Bronchial epithelial cell (primary cell): ENCODE results near the gene SUPT4H1. TPM values are rescaled to one million over a fixed set of nuclear protein-coding genes. Genes with fewer than 3 reads are reported as not detected.

Experiments
- DNase-seq: peaks from one replicate; pipeline ENCODE4 v3.0.0-alpha.2; 2010; ENCODE audit warnings: low read depth
- FAIRE-seq: peaks from 2 replicates; lab custom pipeline; 2011; peaks lifted over from hg19 to GRCh38; lab: Jason Lieb, UNC
- H3K27me3 ChIP-seq: 2 replicates; pipeline ENCODE4 v1.5.1; 2011; ENCODE audit warnings: low read length; ENCODE audit not compliant: control insufficient read depth, insufficient read depth
- H3K36me3 ChIP-seq: 2 replicates; pipeline ENCODE4 v1.5.1; 2011; ENCODE audit warnings: low read length; ENCODE audit not compliant: control insufficient read depth, insufficient read depth
- H3K4me3 ChIP-seq: 2 replicates; pipeline ENCODE4 v1.5.1; 2011; ENCODE audit warnings: mild to moderate bottlenecking, low read depth, low read length, control low read depth
- total RNA-seq: library from RNA; depleted of rRNA; stranded (reverse); fragments of >200 nt; gene quantifications from 2 replicates; pipeline ENCODE4 v1.2.1, GENCODE V29; 2014
- TF ChIP-seq, protein P1 (sequence below): IDR thresholded peaks from 2 replicates; pipeline ENCODE4 v1.5.1; 2011; ENCODE audit warnings: mild to moderate bottlenecking, moderate library complexity, low read length, control low read depth, inconsistent platforms; ENCODE audit not compliant: insufficient read depth, severe bottlenecking

The SUPT4H1 gene
- total RNA-seq, 1 donor from 2014 or later = 52.1 TPM

DNA sequence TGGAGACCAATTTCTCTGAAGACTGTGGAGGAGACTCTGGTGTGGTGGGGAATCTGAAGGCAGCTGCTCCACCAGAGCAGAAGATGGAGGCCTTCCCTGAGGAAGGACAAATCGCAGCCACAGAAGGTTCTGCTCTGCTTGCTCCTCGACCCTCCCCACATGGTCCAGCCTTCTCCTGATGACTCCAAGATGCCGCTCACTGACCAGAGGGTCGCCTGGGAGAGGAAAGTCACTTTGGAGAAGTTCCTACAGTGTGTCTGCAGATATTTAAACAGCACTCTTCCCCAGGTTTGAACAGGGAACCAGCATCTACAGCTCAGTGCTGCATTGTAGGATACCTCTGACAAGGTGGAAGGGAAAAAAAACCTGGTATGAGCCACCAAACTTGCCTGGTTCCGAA is 21.0 kb upstream of the SUPT4H1 start:
- TF ChIP-seq, protein P1, sequence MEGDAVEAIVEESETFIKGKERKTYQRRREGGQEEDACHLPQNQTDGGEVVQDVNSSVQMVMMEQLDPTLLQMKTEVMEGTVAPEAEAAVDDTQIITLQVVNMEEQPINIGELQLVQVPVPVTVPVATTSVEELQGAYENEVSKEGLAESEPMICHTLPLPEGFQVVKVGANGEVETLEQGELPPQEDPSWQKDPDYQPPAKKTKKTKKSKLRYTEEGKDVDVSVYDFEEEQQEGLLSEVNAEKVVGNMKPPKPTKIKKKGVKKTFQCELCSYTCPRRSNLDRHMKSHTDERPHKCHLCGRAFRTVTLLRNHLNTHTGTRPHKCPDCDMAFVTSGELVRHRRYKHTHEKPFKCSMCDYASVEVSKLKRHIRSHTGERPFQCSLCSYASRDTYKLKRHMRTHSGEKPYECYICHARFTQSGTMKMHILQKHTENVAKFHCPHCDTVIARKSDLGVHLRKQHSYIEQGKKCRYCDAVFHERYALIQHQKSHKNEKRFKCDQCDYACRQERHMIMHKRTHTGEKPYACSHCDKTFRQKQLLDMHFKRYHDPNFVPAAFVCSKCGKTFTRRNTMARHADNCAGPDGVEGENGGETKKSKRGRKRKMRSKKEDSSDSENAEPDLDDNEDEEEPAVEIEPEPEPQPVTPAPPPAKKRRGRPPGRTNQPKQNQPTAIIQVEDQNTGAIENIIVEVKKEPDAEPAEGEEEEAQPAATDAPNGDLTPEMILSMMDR = no peak
- DNase-seq (no peak), FAIRE-seq (no peak)
- Histone ChIP-seq H3K36me3 (peaks cover 7% of the 10 kb centered on the region), H3K27me3 (no peaks in the 10 kb centered on the region), H3K4me3 (no peak overlapping the region)

DNA sequence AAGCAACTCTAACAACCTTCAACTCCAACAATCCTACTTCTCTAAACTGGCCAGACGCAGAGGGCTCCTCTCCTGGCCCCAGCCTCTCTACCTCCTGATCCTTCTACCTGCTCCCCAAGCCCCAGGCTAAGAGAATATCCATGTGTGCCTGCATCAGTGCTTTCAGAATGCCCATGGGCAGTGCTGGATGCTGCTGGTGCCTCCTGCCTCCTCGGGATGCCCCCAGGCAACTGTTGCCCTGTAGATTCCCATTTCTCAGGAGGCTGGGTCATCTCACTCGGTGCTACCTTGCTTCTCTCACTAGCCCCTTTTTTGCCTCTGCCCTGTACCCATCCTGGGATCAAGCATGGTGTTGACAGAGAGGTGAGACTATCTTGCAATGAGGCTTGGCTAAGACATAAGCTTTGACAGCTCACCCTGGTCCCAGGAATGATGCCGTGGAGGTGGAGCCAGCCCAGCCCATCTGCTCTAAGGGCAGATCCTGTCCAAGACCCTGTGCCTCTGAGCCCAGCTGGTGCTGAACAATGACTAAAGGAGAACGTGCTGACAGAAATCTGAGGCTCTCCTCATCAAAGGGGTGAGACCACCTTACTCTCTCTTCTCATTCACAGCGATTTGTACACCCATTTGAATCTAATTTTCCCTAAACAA is 19.4 kb upstream of the SUPT4H1 start:
- peaks cover 7% of the 10 kb centered on the region for H3K36me3 ChIP-seq
- no peak for DNase-seq
- TF ChIP-seq, protein P1 = no peak
- H3K4me3 ChIP-seq = no peak overlapping the region
- FAIRE-seq = no peak
- H3K27me3 ChIP-seq = no peaks in the 10 kb centered on the region

DNA sequence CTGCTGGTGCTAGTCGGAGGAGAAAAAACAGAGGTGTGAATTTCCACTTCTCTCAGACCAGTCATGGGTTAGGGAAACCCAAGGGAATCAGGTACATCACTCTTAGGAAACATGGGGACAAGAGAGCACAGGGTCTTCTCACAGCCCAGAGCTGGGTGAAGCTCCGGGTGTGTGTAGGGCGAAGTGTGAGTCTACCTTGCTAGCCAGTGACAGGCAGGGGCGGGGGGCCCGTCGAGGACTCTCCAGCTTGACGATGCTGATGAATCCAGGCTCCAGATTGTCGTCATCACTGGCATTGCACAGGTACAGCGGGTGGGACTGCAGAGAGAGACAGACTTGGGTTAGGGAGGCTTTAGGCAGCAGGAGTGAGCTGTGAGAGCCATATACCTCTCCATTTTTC is 18.7 kb upstream of the SUPT4H1 start:
- peaks cover 7% of the 10 kb centered on the region for H3K36me3 ChIP-seq
- H3K27me3 ChIP-seq = no peaks in the 10 kb centered on the region
- H3K4me3 ChIP-seq = no peak overlapping the region
- TF ChIP-seq, protein P1 = no peak
- DNase-seq = no peak
- FAIRE-seq = no peak

DNA sequence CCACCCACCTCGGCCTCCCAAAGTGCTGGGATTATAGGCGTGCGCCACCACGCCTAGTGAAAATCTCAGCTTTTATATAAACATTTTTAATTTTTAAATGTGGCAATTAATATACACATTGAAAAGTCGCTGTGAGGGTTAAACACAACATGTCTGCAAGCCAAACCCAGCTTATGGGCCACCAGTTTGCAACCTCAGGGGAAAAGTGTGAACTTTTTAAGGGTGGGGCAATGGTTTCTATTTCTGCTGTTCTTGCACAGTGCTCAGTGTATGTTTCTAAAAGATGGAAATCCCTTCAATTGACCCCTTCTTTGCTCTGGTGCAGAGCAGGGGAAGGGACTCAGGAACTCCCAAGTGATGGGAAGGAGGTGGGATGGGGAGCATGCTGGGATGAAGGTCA is 18.3 kb upstream of the SUPT4H1 start:
- H3K4me3 ChIP-seq = no peak overlapping the region
- FAIRE-seq = no peak
- peaks cover 7% of the 10 kb centered on the region for H3K36me3 ChIP-seq
- H3K27me3 ChIP-seq = no peaks in the 10 kb centered on the region
- DNase-seq = no peak
- TF ChIP-seq, protein P1 = no peak

DNA sequence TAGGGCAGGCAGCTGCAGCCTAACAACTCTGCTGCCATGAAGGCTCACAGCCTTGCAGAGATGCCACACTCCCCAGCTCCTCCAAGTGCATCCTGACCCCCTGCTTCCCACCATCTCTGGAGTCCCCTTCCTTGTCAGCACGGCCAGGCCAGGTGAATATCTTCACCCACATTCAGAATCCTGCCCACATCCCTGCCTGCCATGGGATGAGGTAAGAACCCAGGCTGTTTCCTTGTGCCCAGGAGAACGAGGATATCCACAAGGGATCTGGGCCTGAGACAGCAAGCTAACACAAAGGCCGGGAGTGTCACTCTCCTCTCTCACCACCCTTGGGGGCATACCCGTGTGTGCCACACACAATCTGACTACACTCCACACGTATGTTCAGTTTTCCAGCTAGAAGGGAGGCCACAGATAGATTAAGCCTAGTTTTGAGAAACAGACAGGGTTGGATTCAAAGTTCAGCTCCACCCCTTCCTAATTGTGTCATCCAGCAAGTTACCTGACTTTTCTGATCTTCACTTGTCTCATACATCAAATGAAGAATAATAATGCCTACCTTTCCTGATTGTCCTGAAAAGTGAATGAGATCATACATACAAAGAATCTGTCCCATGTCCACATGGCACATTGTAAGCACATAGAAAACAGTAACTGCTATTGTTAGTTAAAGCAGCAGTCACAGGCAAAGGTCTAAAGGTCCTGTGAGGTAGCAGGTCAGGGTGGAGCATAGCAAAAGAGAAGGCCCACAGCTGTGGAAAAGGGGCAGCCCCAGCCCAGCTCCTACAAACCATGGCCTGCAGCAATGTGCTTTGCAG is 17.4 kb upstream of the SUPT4H1 start:
- TF ChIP-seq, protein P1 = no peak
- H3K27me3 ChIP-seq = no peaks in the 10 kb centered on the region
- FAIRE-seq (no peak), DNase-seq (no peak)
- no peak overlapping the region for H3K4me3 ChIP-seq
- H3K36me3 ChIP-seq = peaks cover 7% of the 10 kb centered on the region
